NCI-H345 treated with DMSO at 0.1 percent for 48 hours (cell line): Measurements from ENCODE around the gene PLEKHA6.

Source experiments
- DNase-seq: peaks from one replicate; lab custom pipeline; 2025; ENCODE audit not compliant: unreplicated experiment; lab: John Stamatoyannopoulos, UW

Gene PLEKHA6

GRCh38 chr1:204359474-204360255, at the start of gene PLEKHA6:
Gene PLEKHA6 (minus strand): TSS chr1:204359929. CDS start chr1:204273727, 86,202 bp downstream.
- DNase-seq, result peak; percentile 43

GRCh38 chr1:204409123-204409522, 49.4 kb upstream of the PLEKHA6 start:
- DNase-seq, result no peak

DNA sequence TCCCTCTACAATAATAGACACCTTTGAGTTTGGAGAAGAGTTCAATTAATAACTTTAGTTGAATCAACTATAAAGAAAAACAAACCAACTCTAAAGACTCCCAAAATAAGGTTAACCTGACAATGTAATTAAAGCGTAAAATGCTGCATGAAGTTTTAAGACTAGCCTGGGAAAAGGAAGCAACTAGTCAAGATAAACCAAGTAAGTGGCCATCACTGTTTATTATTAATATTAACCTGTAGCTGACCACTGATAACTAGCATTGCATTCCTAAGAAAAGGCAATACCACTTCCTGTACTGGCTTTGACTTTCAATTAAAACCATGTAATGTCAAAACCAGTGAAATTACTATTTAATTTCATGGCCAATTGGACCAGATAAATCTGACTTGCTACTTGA, 48.9 kb upstream of the PLEKHA6 start:
- DNase-seq, result no peak

DNA sequence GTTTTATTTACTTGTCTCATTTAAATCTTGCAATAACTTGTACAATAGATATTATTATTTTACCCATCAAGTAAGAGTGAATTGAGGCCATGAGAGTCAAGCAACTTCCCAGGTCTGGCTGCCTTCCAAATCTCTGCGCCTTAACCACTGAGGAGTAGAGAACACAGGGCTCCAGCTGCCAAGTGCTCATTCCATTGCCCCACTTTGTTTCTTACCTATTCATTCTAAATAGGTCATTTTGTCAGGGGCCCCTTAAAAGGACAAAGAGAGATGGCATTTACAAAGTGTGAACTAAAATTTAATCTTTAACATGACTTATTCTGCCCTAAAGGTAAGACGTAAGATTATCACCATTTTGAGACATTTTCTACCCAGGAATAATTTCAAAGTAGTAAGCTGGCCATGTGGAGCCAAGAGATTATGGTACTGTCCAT, 48.4 kb upstream of the PLEKHA6 start:
- DNase-seq, result no peak

DNA sequence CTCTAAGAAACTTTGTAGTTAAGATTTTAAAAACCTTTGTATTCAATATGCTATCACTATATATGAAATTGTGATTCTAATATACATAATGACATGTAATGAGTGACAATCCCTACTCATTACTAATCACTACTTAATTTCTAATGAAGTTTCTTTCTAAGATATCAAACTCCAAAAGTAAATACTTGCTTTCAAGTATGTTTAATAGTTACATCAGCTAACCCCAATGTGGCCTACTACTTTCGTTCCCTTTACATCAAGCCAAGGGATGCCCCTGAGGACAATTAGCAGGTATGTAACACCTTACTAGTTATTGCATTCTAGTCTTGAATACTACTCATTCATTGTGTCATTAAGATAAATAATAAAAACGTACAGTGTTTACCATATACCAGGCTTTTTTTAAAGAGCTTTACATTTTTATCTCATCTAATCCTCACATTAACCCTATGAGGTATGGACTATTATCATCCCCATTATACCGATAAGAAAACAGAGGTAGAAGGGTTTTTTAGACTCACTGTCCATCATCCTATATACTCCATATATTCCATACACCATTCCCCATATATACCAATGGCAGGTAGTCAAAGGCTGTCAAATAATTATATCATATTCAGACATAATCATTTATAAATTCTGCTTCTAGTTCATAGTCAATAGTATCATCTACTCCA, 47.7 kb upstream of the PLEKHA6 start:
- no peak for DNase-seq

DNA sequence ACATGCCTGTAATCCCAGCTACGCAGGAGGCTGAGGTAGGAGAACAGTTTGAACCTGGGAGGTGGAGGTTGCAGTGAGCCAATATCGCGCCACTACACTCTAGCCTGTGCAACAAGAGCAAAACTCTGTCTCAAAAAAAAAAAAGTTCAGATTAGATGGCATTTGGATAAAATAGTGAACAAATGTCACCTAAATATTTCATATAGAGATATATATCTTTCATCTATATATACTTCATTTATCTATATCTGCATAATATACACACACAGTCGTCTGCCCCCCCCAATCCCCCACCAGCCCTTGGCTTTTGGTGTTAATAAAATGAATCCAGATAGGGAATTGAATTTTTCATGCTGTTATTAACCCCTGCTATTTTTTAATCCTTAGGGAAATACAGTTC, 46.9 kb upstream of the PLEKHA6 start:
- no peak for DNase-seq

- no peak for DNase-seq
Measured at GRCh38 chr1:204405988-204406387, 46.3 kb upstream of the PLEKHA6 start.

DNA sequence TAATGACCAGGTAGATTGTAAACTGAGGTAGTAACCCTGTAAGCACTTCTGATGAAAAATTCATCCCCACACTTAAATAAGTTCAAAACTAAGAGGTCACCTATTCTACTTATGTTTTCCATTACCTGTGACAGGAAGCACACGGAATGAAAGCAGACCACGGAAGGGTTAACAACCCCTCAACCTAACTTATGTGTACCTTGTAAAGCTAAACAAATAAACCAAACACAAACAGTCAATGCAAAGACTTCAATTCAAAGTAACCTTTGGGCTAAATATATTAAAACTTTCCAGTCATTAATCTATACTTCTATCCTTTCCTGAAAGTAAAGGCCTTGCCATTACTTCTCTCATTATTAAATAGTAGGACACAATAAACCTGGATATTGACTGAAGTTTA, 44.9 kb upstream of the PLEKHA6 start:
- no peak for DNase-seq

- DNase-seq, result no peak
Measured at GRCh38 chr1:204402391-204402790, 42.7 kb upstream of the PLEKHA6 start.

DNA sequence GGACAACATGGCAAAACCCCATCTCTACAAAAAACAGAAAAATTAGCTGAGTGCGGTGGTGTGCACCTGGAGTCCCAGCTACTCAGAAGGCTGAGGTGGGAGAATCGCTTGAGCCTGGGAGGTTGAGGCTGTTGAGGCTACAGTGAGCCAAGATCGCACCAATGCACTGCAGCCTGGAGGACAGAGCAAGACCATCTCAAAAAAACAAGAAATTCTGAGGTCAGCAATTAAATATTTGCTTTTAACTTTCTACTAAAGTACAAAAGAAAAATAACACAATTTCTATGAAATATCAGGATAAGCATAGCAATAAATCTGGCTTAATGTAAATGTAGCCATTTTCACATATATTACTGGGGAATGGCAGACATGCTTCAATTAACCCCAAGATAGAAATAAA, 42.0 kb upstream of the PLEKHA6 start:
- no peak for DNase-seq

- DNase-seq, result no peak
Measured at GRCh38 chr1:204400882-204401510, 41.3 kb upstream of the PLEKHA6 start.

DNA sequence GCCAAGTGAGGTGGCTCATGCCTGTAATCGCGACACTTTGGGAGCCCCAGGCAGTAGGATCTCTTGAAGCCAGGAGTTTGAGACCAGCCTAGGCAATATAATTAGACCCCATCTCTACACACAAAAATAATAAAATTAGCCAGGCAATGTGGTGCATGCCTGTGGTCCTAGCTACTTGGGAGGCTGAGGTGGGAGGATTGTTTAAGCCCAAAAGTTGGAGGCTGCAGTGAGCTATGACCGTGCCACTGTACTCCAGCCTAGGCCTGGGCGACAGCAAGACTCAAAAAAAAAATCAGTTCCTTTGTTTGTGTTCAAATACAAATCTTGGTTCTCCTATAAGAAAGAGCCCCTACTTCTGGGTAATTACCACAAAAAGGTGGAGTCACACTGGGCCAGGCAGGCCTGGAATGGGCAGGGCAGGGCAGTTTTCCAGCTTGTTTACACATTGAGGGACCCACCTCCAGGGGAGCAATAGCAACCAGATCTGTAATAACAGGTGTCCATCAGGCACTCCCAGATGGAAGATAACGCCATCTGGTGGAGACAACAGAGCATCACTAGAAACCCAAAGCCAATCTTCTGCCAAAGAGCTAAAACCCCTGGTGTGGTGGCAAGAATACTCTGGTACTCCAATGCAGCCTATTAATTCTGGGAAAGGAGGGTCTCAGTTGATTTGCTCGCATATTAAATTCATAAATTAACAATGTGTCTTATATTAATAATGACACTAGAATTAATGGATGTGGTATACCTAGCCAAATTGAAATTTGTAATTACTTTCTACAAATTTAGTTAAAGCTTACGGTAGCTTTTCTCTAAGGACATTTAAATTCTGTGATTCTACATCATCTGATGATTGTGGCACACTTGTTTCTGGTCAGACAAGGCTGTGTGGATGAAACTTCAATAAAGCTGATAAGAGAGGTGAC, 38.7 kb upstream of the PLEKHA6 start:
- peak; percentile 88 for DNase-seq

DNA sequence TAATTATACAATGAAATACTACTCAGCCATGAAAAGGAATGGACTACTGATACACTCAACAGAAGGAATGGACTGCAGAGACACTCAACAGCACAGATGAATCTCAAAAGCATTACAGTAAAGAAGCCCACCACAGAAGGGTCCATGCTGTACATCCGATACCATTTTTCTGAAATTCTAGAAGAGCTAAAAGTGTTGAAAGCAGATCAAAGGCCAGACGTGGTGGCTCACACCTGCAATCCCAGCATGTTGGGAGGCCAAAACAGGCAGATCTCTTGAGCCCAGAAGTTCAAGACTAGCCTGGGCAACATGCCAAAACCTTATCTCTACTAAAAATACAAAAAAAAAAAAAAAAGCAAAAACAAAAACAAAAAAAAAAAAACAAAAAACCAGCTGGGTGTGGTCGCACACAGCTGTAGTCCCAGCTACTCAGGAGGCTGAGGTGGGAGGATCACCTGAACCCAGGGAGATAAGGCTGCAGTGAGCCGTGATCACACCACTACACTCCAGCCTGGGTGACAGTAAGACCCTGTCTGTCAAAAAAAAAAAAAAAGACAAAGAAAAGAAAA, 36.4 kb upstream of the PLEKHA6 start:
- DNase-seq, result no peak

GRCh38 chr1:204391629-204392028, 31.9 kb upstream of the PLEKHA6 start:
- no peak for DNase-seq

DNA sequence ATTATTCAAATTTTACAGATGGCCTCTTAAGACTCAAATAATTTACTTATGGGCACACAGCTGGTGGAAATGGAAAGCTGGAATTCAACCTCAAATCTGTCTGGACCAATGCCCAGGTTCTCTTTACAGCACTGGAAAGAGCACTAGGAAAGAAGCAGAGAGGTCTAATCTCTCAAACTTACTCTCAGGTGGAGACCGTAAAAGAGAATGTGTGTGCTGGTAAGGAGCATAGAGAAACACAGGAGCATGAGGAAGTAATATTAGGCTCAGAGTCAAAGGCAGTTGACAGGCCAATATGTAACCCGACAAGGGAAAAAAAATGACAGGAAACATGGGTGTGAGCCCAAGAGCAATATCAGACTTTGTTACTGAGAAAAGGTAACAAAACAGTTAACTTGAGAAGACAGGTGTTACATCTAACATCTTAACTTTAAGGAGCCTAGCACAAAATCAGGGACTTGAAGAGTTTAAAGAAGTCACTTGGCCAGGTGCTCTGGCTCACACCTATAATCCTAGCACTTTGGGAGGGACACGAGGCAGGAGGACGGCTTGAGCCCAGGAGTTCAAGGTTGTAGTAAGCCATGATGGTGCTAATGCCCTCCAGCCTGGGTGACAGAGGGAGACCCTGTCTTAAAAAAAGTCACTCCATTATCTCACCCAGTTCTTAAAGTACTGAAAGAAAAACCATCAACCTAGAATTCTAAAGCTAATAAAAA, 31.2 kb upstream of the PLEKHA6 start:
- DNase-seq, result no peak

GRCh38 chr1:204385727-204386126, 26.0 kb upstream of the PLEKHA6 start:
- no peak for DNase-seq

GRCh38 chr1:204384636-204385352, 25.1 kb upstream of the PLEKHA6 start:
- no peak for DNase-seq

DNA sequence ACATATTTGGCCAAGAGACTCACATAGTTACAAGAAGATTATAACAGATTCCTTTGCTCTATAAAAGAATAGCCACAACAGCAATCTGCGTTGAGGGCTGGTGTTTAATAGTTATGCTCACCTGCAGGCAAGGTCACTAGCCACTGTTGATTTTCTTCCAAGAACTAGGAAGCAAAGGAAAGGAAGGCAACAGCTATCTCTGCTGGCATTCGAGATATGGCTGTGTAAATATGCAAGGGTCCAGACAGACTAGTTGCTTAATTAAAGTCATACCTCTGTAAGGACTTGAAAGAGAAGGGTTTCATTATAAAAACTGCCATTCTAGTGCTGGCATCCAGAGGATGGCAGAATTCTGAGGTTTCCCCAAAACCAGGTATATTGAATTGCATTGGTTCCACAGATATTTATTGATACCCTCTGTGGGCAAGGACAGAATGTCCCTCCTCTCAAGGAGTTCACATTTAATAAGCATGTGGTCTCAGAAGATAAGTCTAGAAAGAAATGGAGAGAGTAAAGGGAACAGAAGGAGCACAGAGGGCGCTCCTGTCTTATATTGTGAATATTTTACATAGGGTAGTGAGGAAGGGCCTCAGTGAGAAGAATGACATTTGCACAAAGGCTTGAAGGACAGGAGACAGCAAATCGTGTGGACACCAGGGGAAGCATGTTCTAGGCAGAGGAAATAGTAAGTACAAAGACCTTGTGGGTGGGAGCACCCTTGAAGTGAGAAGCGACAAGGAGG, 23.6 kb upstream of the PLEKHA6 start:
- DNase-seq, result no peak

DNA sequence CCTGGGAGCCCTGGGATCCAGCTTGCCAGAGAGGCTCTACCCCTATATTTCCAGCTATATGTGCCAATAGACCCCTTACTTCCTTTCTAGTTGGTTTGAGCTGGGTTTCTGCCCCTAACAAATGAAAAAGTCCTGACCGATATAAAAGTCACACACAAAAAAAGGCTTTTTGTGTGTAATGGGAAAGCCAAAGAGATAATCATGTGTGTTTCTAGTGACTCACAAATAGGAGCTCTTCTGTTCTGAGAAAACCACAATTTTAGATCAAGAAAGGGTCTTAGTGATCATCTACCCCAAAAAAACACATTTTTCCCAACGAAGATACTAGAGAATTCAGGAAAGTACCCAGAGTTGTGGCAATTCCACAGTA, 23.0 kb upstream of the PLEKHA6 start:
- no peak for DNase-seq
